ENCODE data around the gene TOMM40. TPM values are rescaled to one million over a fixed set of nuclear protein-coding genes. Genes with fewer than 3 reads are reported as not detected.
A peak's percentile ranks its signal among the peaks of the same experiment; 100 is the strongest.

Gene TOMM40
- total and polyA plus RNA-seq, 2 of the 13 experiments (the other 11 are each of a cell fraction or from before 2014, with no cell fraction given), result 72.0 to 110 TPM

- TF ChIP-seq ZNF253 (CRISPR knock-in tag; IDR thresholded peaks at IDR 0.05; ENCODE audit: borderline replicate concordance) (no peak), E2F1 (CRISPR knock-in tag; IDR thresholded peaks at IDR 0.05) (no peak), RERE (CRISPR knock-in tag; IDR thresholded peaks at IDR 0.05; ENCODE audit: low read depth) (no peak), KDM2A (CRISPR knock-in tag; IDR thresholded peaks at IDR 0.05; ENCODE audit: borderline replicate concordance, low read depth) (peak; percentile 81), MIXL1 (CRISPR knock-in tag; IDR thresholded peaks at IDR 0.05) (peak; percentile 81; the same call in 1 of the 2 replicates), PRPF4 (IDR thresholded peaks at IDR 0.05; ENCODE audit: low read depth, low read length, poor library complexity, severe bottlenecking) (peak; percentile 88), ZFP1 (CRISPR knock-in tag; IDR thresholded peaks at IDR 0.05) (peak; percentile 72; the same call in 1 of the 2 replicates), ZHX1 (CRISPR knock-in tag; IDR thresholded peaks at IDR 0.05; ENCODE audit: low read depth) (peak; percentile 50; the same call in 1 of the 2 replicates), ZNF142 (CRISPR knock-in tag; IDR thresholded peaks at IDR 0.05) (0 out of 2 replicates have a peak, but pooled peaks have one; percentile 19), ZNF878 (CRISPR knock-in tag; IDR thresholded peaks at IDR 0.05) (0 out of 2 replicates have a peak, but pooled peaks have one; percentile 27)
- TF ChIP-seq, protein P1, sequence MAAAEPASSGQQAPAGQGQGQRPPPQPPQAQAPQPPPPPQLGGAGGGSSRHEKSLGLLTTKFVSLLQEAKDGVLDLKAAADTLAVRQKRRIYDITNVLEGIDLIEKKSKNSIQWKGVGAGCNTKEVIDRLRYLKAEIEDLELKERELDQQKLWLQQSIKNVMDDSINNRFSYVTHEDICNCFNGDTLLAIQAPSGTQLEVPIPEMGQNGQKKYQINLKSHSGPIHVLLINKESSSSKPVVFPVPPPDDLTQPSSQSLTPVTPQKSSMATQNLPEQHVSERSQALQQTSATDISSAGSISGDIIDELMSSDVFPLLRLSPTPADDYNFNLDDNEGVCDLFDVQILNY (CRISPR knock-in tag; conservative IDR thresholded peaks at IDR 0.05), result no peak
These were observed 12.8 kb downstream of the TOMM40 start (continued) for GRCh38 chr19:44903602-44904425.

All from HepG2 (cell line).